ENCODE measurements around the gene PTAFR.

Gene PTAFR

DNA sequence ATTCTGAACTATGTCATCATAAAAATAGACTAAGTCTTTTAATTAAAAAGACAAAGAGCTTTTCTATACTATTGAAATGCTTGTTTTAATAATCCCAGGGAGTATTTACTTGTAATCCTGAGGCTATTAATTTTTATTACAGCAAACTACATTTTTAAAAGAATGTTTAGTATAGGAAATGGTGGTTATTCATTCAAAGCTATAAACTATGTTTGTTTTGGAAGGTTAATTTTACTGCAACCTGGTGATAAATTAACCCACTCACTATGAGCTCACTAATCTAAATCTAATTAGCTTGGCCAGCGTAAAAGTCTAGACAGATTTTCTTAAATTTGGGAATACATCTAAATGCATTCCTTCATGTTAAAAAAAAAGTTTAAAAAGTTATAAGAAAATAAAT lies 74.3 kb downstream of the PTAFR start:
- Histone ChIP-seq H3K36me3 (ENCODE audit: control insufficient read depth in 1 of 2, insufficient read depth in 2 of 2, low read length in 2 of 2) (no peaks in the 10 kb centered on the region), H3K27ac (ENCODE audit: low read depth, low read length) (no peak overlapping the region), H3K4me3 (ENCODE audit: low read depth in 1 of 2, low read length in 2 of 2) (no peak overlapping the region), H3K9ac (ENCODE audit: low read depth in 1 of 2, low read length in 2 of 2) (no peak overlapping the region), H3K4me1 (ENCODE audit: control insufficient read depth in 1 of 2, insufficient read depth in 2 of 2, low read length in 2 of 2) (peaks cover 10 to 12% of the 10 kb centered on the region in 2 donors), H3K9me3 (ENCODE audit: control insufficient read depth in 1 of 2, low read length in 2 of 2) (no peaks in the 10 kb centered on the region), H3K27me3 (ENCODE audit: control insufficient read depth in 1 of 2, insufficient read depth in 2 of 2, low read length in 2 of 2) (no peaks in the 10 kb centered on the region)

DNA sequence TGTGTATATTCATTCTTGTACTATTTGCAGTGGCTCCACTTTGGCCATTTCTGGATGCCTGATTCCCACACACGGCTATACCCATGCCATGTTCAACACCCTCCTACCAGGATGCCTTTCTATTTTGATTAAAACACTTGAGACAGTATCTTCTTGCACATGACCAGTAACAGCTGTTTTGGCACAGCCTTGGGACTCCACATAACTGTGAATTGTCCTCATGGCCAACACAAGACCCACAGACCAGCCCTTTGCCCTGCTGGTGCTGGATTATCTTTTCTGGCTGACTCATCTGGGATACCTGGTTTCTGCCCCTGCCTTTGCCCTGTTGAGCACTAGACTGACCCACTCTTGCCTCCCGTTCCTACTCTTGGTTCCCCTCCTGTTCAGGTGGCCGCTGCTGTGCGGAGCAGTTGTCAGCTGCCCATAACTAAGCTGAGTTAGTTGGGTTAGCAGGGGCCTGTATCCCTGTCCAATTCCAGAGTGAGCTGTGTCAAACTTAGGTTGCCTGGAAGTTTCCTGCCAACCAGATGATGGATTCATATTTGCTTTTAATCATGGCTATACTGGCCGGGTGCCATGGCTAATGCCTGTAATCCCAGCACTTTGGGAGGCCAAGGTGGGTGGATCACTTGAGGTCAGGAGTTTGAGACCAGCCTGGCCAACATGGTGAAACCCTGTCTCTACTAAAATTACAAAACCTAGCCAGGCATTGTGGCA lies 77.3 kb downstream of the PTAFR start:
- H3K36me3 ChIP-seq (ENCODE audit: control insufficient read depth in 1 of 2, insufficient read depth in 2 of 2, low read length in 2 of 2), result no peaks in the 10 kb centered on the region
- H3K27me3 ChIP-seq (ENCODE audit: control insufficient read depth in 1 of 2, insufficient read depth in 2 of 2, low read length in 2 of 2), result no peaks in the 10 kb centered on the region
- no peak overlapping the region for H3K9ac ChIP-seq (ENCODE audit: low read depth in 1 of 2, low read length in 2 of 2)
- no peak overlapping the region for H3K27ac ChIP-seq (ENCODE audit: low read depth, low read length)
- H3K4me3 ChIP-seq (ENCODE audit: low read depth in 1 of 2, low read length in 2 of 2), result no peak overlapping the region
- H3K9me3 ChIP-seq (ENCODE audit: control insufficient read depth in 1 of 2, low read length in 2 of 2), result no peaks in the 10 kb centered on the region
- H3K4me1 ChIP-seq (ENCODE audit: control insufficient read depth in 1 of 2, insufficient read depth in 2 of 2, low read length in 2 of 2), result peaks cover 7% of the 10 kb centered on the region in 2 donors
